HEK293 (cell line): ENCODE measurements around the gene MTRFR.

ENCODE experiments used
- CTCF ChIA-PET: fragments of 350-600 bp; formaldehyde crosslinking; extraction: SDS; loops from one replicate; lab custom pipeline; 2021; ENCODE audit warnings: antibody characterized with exemption; lab: Yijun Ruan, JAX
- POLR2A ChIA-PET: fragments of 300-600 bp; formaldehyde crosslinking; extraction: SDS; loops from one replicate; lab custom pipeline; 2020; ENCODE audit warnings: antibody characterized with exemption, inconsistent platforms; lab: Yijun Ruan, JAX
- H3K27ac ChIP-seq: fragments of 200-500 bp; sonication (Bioruptor generic); 2 replicates; pipeline ENCODE4 v1.5.1; 2014; ENCODE audit warnings: low read depth, low read length, control low read depth, inconsistent platforms; ENCODE audit errors: extremely low read depth
- H3K36me3 ChIP-seq, 2 experiments: fragments of 200-500 bp in 1 of 2; sonication (Bioruptor generic) in 1 of 2; 1 replicate in 1 of 2; 2 replicates in 1 of 2; pipeline ENCODE4 v1.5.1; 2014 to 2017; ENCODE audit warnings: inconsistent platforms in 2 of 2, low read length in 2 of 2; ENCODE audit not compliant: control insufficient read depth in 2 of 2, insufficient read depth in 1 of 2
- H3K4me1 ChIP-seq: fragments of 200-500 bp; sonication (Bioruptor generic); 2 replicates; pipeline ENCODE4 v1.5.1; 2014; ENCODE audit warnings: mild to moderate bottlenecking, low read length, inconsistent platforms; ENCODE audit not compliant: control insufficient read depth, insufficient read depth
- H3K4me3 ChIP-seq: 2 replicates; pipeline ENCODE4 v1.5.1; 2011; ENCODE audit warnings: low read depth, mild to moderate bottlenecking, control low read depth, low read length, moderate library complexity
- H3K9me3 ChIP-seq: fragments of 200-500 bp; sonication (Bioruptor generic); 2 replicates; pipeline ENCODE4 v1.5.1; 2014; ENCODE audit warnings: low read depth, low read length, inconsistent platforms; ENCODE audit not compliant: control insufficient read depth, insufficient read depth
- INSM2 ChIP-seq: fragments of 450-650 bp; formaldehyde crosslinking; IDR thresholded peaks from 2 replicates; pipeline ENCODE4 v1.5.1; 2016; ENCODE audit warnings: missing biosample characterization, missing genetic modification characterization
- PRDM1 ChIP-seq: fragments of 450-650 bp; formaldehyde crosslinking; IDR thresholded peaks from 2 replicates; pipeline ENCODE4; 2016; ENCODE audit warnings: missing biosample characterization, missing genetic modification characterization
- ZBTB1 ChIP-seq: fragments of 450-650 bp; formaldehyde crosslinking; IDR thresholded peaks from 2 replicates; pipeline ENCODE4 v1.5.1; 2016; ENCODE audit warnings: missing biosample characterization, missing genetic modification characterization
- ZBTB26 ChIP-seq: fragments of 450-650 bp; formaldehyde crosslinking; optimal IDR thresholded peaks from 2 replicates; pipeline ENCODE3; 2016; ENCODE audit warnings: missing biosample characterization, mild to moderate bottlenecking, missing genetic modification characterization
- ZBTB49 ChIP-seq: fragments of 450-650 bp; formaldehyde crosslinking; IDR thresholded peaks from 2 replicates; pipeline ENCODE4 v1.5.1; 2016; ENCODE audit warnings: missing biosample characterization, missing genetic modification characterization, low read depth
- ZBTB6 ChIP-seq: fragments of 450-650 bp; formaldehyde crosslinking; IDR thresholded peaks from 2 replicates; pipeline ENCODE4 v1.5.1; 2017; ENCODE audit warnings: missing biosample characterization, missing genetic modification characterization
- ZEB2 ChIP-seq: fragments of 450-650 bp; formaldehyde crosslinking; IDR thresholded peaks from 2 replicates; pipeline ENCODE4 v1.5.1; 2016; ENCODE audit warnings: missing biosample characterization, missing genetic modification characterization
- ZNF169 ChIP-seq: fragments of 450-650 bp; formaldehyde crosslinking; IDR thresholded peaks from 2 replicates; pipeline ENCODE4 v1.5.1; 2016; ENCODE audit warnings: missing biosample characterization, missing genetic modification characterization
- ZNF18 ChIP-seq: fragments of 450-650 bp; formaldehyde crosslinking; IDR thresholded peaks from 2 replicates; pipeline ENCODE4 v1.5.1; 2016; ENCODE audit warnings: missing biosample characterization, missing genetic modification characterization
- ZNF24 ChIP-seq: fragments of 450-650 bp; formaldehyde crosslinking; IDR thresholded peaks from 2 replicates; pipeline ENCODE4 v1.5.1; 2016; ENCODE audit warnings: missing biosample characterization, missing genetic modification characterization
- ZNF274 ChIP-seq, 2 experiments: fragments of 200-500 bp in 1 of 2; fragments of 450-650 bp in 1 of 2; sonication (Bioruptor generic) in 1 of 2; formaldehyde crosslinking in 1 of 2; IDR thresholded peaks; 2 replicates each; pipeline versions ENCODE4 v1.5.1 to v1.6.1; 2014 to 2016; ENCODE audit warnings: borderline replicate concordance in 1 of 2, inconsistent platforms in 1 of 2, low read length in 1 of 2, missing biosample characterization in 1 of 2, missing genetic modification characterization in 1 of 2
- ZNF560 ChIP-seq: fragments of 450-650 bp; formaldehyde crosslinking; IDR thresholded peaks from 2 replicates; pipeline ENCODE4 v1.5.1; 2017; ENCODE audit warnings: missing biosample characterization, missing genetic modification characterization, borderline replicate concordance
- ZNF596 ChIP-seq: fragments of 450-650 bp; IDR thresholded peaks from 2 replicates; pipeline ENCODE4 v1.5.0; 2018; ENCODE audit warnings: missing biosample characterization, mild to moderate bottlenecking, missing genetic modification characterization, moderate library complexity
- ZNF639 ChIP-seq: fragments of 450-650 bp; formaldehyde crosslinking; IDR thresholded peaks from 2 replicates; pipeline ENCODE4 v1.5.1; 2016; ENCODE audit warnings: missing biosample characterization, missing genetic modification characterization

Gene MTRFR

GRCh38 chr12:123253641-123254459, 20.6 kb downstream of the MTRFR start:
- Histone ChIP-seq H3K27ac (no peak overlapping the region), H3K36me3 (peaks cover 34 to 62% of the 10 kb centered on the region in 2 experiments), H3K9me3 (no peaks in the 10 kb centered on the region), H3K4me1 (no peaks in the 10 kb centered on the region), H3K4me3 (no peak overlapping the region)
- TF ChIP-seq ZBTB1 (tag by site-specific recombination) (no peak), ZNF596 (tag by site-specific recombination) (no peak), ZEB2 (tag by site-specific recombination) (no peak), PRDM1 (tag by site-specific recombination) (no peak), ZNF18 (tag by site-specific recombination) (no peak), ZBTB6 (tag by site-specific recombination) (no peak), ZBTB26 (tag by site-specific recombination) (no peak), ZNF639 (tag by site-specific recombination) (no peak), ZBTB49 (no peak), INSM2 (tag by site-specific recombination) (no peak), ZNF169 (tag by site-specific recombination) (no peak), ZNF24 (tag by site-specific recombination) (no peak), ZNF274 (IDR thresholded peaks at IDR 0.05; ENCODE audit: low read length) (no peak), ZNF274 (tag by site-specific recombination; IDR thresholded peaks at IDR 0.05; ENCODE audit: borderline replicate concordance) (no peak), ZNF560 (no peak)
- POLR2A ChIA-PET: interaction anchor here (1.2 kb wide), 1 partner anchor 21 kb away, joined by 3 read pairs; the partner anchor contains the start of genes MPHOSPH9 and MTRFR
- CTCF ChIA-PET: interaction anchor here (0.5 to 1.8 kb wide), 2 partner anchors 16 to 1002 kb away, joined by 4 to 7 read pairs; no protein-coding TSS in a partner anchor
